ENCODE data around the gene SYTL2.
"Not testable (repeated sequence)": the region's sequence is repeated elsewhere in the genome, so short reads cannot be mapped to it uniquely, and the experiment has no call there.

Gene SYTL2

DNA sequence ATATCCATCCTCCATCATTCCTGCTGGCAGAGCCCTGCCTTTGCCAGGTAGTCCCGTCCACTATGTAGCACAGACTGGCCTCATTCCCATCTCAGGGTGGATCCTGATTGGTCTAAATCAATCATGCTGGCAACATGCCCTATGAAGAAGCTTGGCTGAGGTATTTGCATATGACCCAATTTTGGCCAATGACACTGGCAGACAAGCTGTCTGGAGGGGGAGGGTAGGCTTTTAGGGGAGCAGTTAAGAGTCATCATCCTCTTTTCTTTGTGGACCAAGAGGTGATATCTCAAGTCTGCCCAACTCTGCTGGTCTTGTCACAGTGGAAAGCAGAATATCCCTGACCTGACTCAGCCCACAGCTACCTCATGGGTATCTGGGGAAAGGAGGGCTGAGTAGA is 130.0 kb downstream of the SYTL2 start:
- no peaks in the 10 kb centered on the region for H3K9me3 ChIP-seq (ENCODE audit: control extremely low read depth in 1 of 5, control insufficient read depth in 4 of 5, insufficient read depth in 2 of 5, low read depth in 1 of 5, low read length in 4 of 5)
- WGBS (ENCODE audit: insufficient coverage) = 91% methylated on average over 1 of the region's 1 CpG
- CTCF ChIA-PET = interaction anchor here (2.9 to 5.7 kb wide), 2 partner anchors 10 to 15 kb away, joined by 11 to 27 read pairs; no protein-coding TSS in a partner anchor
- H3K27me3 ChIP-seq (replicated peaks in 2 of 5; ENCODE audit: control insufficient read depth in 4 of 5, insufficient read depth in 5 of 5, low read length in 4 of 5) = no peaks in the 10 kb centered on the region
- peak in 2 of 3 donors; percentile 13 to 21 for DNase-seq
- no peak overlapping the region for H3K27ac ChIP-seq (ENCODE audit: insufficient read depth in 1 of 2, low read depth in 1 of 2, low read length in 2 of 2, poor library complexity in 1 of 2, severe bottlenecking in 2 of 2)
- H3K4me3 ChIP-seq (ENCODE audit: control insufficient read depth in 1 of 7, extremely low read depth in 1 of 7, insufficient read depth in 4 of 7, low read depth in 2 of 7, low read length in 6 of 7) = no peak overlapping the region
- H3K4me1 ChIP-seq (ENCODE audit: control extremely low read depth in 1 of 4, control insufficient read depth in 4 of 4, insufficient read depth in 4 of 4, low read length in 3 of 4) = peaks cover 0 to 6% (median 4%) of the 10 kb centered on the region in 4 experiments
- H3K36me3 ChIP-seq (ENCODE audit: control insufficient read depth in 4 of 4, insufficient read depth in 4 of 4, low read length in 3 of 4) = peaks cover 0 to 3% (median 0%) of the 10 kb centered on the region in 4 experiments
- POLR2A ChIA-PET = interaction anchor here (0.6 to 1.2 kb wide), 2 partner anchors 11 to 16 kb away, joined by 3 read pairs; partner anchors contain the start of gene CREBZF

DNA sequence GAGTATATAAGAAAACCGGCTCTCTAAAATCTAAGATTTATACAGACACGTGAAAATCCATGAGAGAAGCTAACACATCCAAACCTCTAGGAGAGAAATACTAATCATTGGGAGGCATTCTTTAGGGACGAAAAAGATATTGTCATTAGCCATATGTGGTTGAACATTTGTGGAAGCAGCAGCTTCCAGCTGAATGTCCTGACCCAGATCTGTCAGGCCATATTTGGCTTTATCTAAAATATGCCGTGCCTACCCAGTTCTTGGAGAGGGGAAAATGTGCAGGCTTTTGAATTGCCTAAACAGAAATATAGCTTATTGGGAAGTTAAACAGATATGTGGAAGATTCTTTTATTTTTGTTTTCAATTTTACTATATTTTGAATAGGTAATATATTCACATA is 131.4 kb downstream of the SYTL2 start:
- Histone ChIP-seq H3K4me3 (ENCODE audit: control insufficient read depth in 1 of 7, extremely low read depth in 1 of 7, insufficient read depth in 4 of 7, low read depth in 2 of 7, low read length in 6 of 7) (no peak overlapping the region), H3K27me3 (replicated peaks in 2 of 5; ENCODE audit: control insufficient read depth in 4 of 5, insufficient read depth in 5 of 5, low read length in 4 of 5) (no peaks in the 10 kb centered on the region), H3K27ac (ENCODE audit: insufficient read depth in 1 of 2, low read depth in 1 of 2, low read length in 2 of 2, poor library complexity in 1 of 2, severe bottlenecking in 2 of 2) (no peak overlapping the region), H3K9me3 (ENCODE audit: control extremely low read depth in 1 of 5, control insufficient read depth in 4 of 5, insufficient read depth in 2 of 5, low read depth in 1 of 5, low read length in 4 of 5) (peaks cover 0 to 2% (median 0%) of the 10 kb centered on the region in 5 experiments), H3K4me1 (ENCODE audit: control extremely low read depth in 1 of 4, control insufficient read depth in 4 of 4, insufficient read depth in 4 of 4, low read length in 3 of 4) (peaks cover 0 to 6% (median 4%) of the 10 kb centered on the region in 4 experiments), H3K36me3 (ENCODE audit: control insufficient read depth in 4 of 4, insufficient read depth in 4 of 4, low read length in 3 of 4) (peaks cover 0 to 3% (median 0%) of the 10 kb centered on the region in 4 experiments)
- ChIA-PET CTCF (interaction anchor here (1.0 to 5.7 kb wide), 5 partner anchors 11 to 27 kb away, joined by 3 to 27 read pairs (median 10); no protein-coding TSS in a partner anchor), POLR2A (interaction anchor here (1.2 kb wide), 1 partner anchor 15 kb away, joined by 3 read pairs; the partner anchor contains the start of gene CREBZF)
- 100% methylated on average over 4 of the region's 4 CpGs for WGBS (ENCODE audit: insufficient coverage)
- DNase-seq = no peak

DNA sequence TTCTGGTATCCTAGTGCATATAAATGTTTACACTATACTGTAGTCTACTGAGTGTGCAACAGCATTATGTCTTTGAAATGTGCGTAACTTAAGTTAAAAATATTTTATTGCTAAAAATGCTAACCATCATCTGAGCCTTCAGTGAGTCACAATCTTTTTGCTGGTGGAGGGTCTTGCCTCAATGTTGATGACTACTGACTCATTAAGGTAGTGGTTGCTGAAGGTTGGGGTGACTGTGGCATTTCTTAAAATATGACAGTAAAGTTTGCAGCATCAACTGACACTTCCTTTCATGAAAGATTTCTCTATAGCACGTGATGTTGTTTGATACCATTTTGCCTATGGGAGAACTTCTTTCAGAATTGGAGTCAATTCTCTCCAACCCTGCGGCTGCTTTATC is 137.5 kb downstream of the SYTL2 start:
- DNase-seq = no peak
- H3K36me3 ChIP-seq (ENCODE audit: control insufficient read depth in 4 of 4, insufficient read depth in 4 of 4, low read length in 3 of 4) = no peaks in the 10 kb centered on the region
- ChIA-PET POLR2A (no interaction called here), CTCF (interaction anchor here (2.1 kb wide), 1 partner anchor 12 kb away, joined by 7 read pairs; the partner anchor contains the start of gene CCDC89)
- no peak overlapping the region for H3K27ac ChIP-seq (ENCODE audit: insufficient read depth in 1 of 2, low read depth in 1 of 2, low read length in 2 of 2, poor library complexity in 1 of 2, severe bottlenecking in 2 of 2)
- H3K9me3 ChIP-seq (ENCODE audit: control extremely low read depth in 1 of 5, control insufficient read depth in 4 of 5, insufficient read depth in 2 of 5, low read depth in 1 of 5, low read length in 4 of 5) = peaks cover 0 to 11% (median 4%) of the 10 kb centered on the region in 5 experiments
- H3K27me3 ChIP-seq (replicated peaks in 2 of 5; ENCODE audit: control insufficient read depth in 4 of 5, insufficient read depth in 5 of 5, low read length in 4 of 5) = no peaks in the 10 kb centered on the region
- 100% methylated on average over 2 of the region's 3 CpGs for WGBS (ENCODE audit: insufficient coverage)
- H3K4me1 ChIP-seq (ENCODE audit: control extremely low read depth in 1 of 4, control insufficient read depth in 4 of 4, insufficient read depth in 4 of 4, low read length in 3 of 4) = no peaks in the 10 kb centered on the region
- no peak overlapping the region for H3K4me3 ChIP-seq (ENCODE audit: control insufficient read depth in 1 of 7, extremely low read depth in 1 of 7, insufficient read depth in 4 of 7, low read depth in 2 of 7, low read length in 6 of 7)

DNA sequence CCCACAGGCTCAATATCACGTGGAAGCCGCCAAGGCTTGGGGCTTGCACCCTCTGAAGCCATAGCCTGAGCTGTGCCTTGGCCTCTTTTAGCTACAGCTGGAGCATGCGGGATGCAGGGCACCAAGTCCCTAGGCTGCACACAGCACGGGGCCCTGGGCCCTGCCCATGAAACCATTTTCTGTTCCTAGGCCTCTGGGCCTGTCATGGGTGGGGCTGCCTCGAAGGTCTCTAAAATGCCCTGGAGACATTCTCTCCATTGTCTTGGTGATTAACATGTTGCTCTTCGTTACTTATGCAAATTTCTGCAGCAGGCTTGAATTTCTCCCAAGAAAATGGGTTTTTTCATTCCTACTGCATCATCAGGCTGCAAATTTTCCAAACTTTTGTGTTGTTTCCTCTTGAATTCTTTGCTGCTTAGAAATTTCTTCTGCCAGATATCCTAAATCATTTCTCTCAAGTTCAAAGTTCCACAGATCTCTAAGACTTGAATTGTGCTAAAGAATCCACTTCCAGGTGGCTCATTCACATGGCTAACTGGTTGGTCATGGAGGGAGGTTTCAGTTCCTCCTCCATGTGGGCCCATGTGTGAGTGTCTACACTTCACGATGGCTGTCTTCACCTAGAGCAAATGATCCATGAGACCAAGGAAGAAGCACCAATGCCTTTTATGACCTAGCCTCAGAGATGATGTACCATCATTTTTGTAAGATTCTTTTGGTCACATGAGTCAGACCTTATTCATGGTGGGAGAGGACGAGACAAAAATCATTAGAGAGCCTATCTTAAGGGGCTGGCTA is 138.6 kb downstream of the SYTL2 start:
- peaks cover 0 to 11% (median 4%) of the 10 kb centered on the region in 5 experiments for H3K9me3 ChIP-seq (ENCODE audit: control extremely low read depth in 1 of 5, control insufficient read depth in 4 of 5, insufficient read depth in 2 of 5, low read depth in 1 of 5, low read length in 4 of 5)
- WGBS (ENCODE audit: insufficient coverage) = 95% methylated on average over 7 of the region's 8 CpGs
- CTCF ChIA-PET = no interaction called here
- H3K4me3 ChIP-seq (ENCODE audit: control insufficient read depth in 1 of 7, extremely low read depth in 1 of 7, insufficient read depth in 4 of 7, low read depth in 2 of 7, low read length in 6 of 7) = no peak overlapping the region
- no peaks in the 10 kb centered on the region for H3K36me3 ChIP-seq (ENCODE audit: control insufficient read depth in 4 of 4, insufficient read depth in 4 of 4, low read length in 3 of 4)
- POLR2A ChIA-PET = interaction anchor here (0.6 kb wide), 2 partner anchors 961 to 1116 kb away, joined by 3 read pairs; no protein-coding TSS in a partner anchor
- H3K4me1 ChIP-seq (ENCODE audit: control extremely low read depth in 1 of 4, control insufficient read depth in 4 of 4, insufficient read depth in 4 of 4, low read length in 3 of 4) = no peaks in the 10 kb centered on the region
- no peak for DNase-seq
- H3K27me3 ChIP-seq (replicated peaks in 2 of 5; ENCODE audit: control insufficient read depth in 4 of 5, insufficient read depth in 5 of 5, low read length in 4 of 5) = no peaks in the 10 kb centered on the region
- H3K27ac ChIP-seq (ENCODE audit: insufficient read depth in 1 of 2, low read depth in 1 of 2, low read length in 2 of 2, poor library complexity in 1 of 2, severe bottlenecking in 2 of 2) = no peak overlapping the region

DNA sequence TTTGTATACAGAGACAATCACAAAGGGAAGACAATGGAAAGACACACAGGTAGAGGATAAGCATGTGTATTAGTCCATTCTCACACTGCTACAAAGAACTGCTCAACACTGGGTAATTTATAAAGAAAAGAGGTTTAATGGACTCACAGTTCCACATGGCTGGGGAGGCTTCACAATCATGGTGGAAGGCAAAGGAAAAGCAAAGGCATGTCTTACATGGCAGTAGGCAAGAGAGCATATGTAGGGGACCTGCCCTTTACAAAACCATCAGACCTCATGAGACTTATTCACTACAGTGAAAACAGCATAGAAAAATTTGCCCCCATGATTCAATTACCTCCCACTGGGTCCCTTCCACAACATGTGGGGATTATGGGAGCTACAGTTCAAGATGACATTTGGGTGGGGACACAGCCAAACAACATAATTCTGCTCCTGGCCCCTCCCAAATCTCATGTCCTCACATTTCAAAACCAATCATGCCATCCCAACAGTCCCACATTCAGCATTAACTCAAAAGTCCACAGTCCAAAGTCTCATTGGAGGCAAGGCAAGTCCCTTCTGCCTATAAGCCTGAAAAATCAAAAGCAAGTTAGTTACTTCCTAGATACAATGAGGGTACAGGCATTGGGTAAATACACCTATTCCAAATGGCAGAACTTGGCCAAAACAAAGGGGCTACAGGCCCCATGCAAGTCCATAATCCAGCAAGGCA is 139.8 kb downstream of the SYTL2 start:
- H3K27ac ChIP-seq (ENCODE audit: insufficient read depth in 1 of 2, low read depth in 1 of 2, low read length in 2 of 2, poor library complexity in 1 of 2, severe bottlenecking in 2 of 2); H3K4me1 ChIP-seq (ENCODE audit: control extremely low read depth in 1 of 4, control insufficient read depth in 4 of 4, insufficient read depth in 4 of 4, low read length in 3 of 4); DNase-seq; H3K27me3 ChIP-seq (replicated peaks in 2 of 5; ENCODE audit: control insufficient read depth in 4 of 5, insufficient read depth in 5 of 5, low read length in 4 of 5); POLR2A ChIA-PET; CTCF ChIA-PET; H3K4me3 ChIP-seq (ENCODE audit: control insufficient read depth in 1 of 7, extremely low read depth in 1 of 7, insufficient read depth in 4 of 7, low read depth in 2 of 7, low read length in 6 of 7); H3K36me3 ChIP-seq (ENCODE audit: control insufficient read depth in 4 of 4, insufficient read depth in 4 of 4, low read length in 3 of 4): not testable (repeated sequence)
- H3K9me3 ChIP-seq (ENCODE audit: control extremely low read depth in 1 of 5, control insufficient read depth in 4 of 5, insufficient read depth in 2 of 5, low read depth in 1 of 5, low read length in 4 of 5) = peaks cover 0 to 11% (median 4%) of the 10 kb centered on the region in 5 experiments

DNA sequence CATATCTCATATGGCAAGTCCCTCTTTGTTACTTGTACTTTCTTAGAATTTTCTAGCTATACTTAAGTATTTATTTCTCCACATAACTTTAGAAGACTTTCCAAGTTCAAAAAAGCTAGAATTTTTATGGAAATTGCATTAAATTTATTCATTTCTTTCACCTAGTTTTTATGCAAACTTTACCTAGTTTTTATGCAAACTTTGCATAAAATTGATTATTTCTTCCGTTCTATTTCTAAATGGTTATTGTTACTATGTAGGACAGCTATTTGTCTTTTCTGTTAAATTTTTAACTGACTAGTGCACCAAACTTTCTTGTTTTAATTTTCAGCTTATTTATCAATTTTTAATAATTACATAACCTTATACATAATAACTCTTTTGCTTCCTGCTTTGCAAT is 142.8 kb downstream of the SYTL2 start:
- WGBS (ENCODE audit: insufficient coverage) = no CpG with 5 or more reads among the region's 1 CpG
- Histone ChIP-seq H3K27me3 (replicated peaks in 2 of 5; ENCODE audit: control insufficient read depth in 4 of 5, insufficient read depth in 5 of 5, low read length in 4 of 5) (no peaks in the 10 kb centered on the region), H3K36me3 (ENCODE audit: control insufficient read depth in 4 of 4, insufficient read depth in 4 of 4, low read length in 3 of 4) (peaks cover 0 to under 1% (median 0%) of the 10 kb centered on the region in 4 experiments), H3K27ac (ENCODE audit: insufficient read depth in 1 of 2, low read depth in 1 of 2, low read length in 2 of 2, poor library complexity in 1 of 2, severe bottlenecking in 2 of 2) (no peak overlapping the region), H3K4me1 (ENCODE audit: control extremely low read depth in 1 of 4, control insufficient read depth in 4 of 4, insufficient read depth in 4 of 4, low read length in 3 of 4) (peaks cover 5 to 11% (median 9%) of the 10 kb centered on the region in 4 experiments), H3K4me3 (ENCODE audit: control insufficient read depth in 1 of 7, extremely low read depth in 1 of 7, insufficient read depth in 4 of 7, low read depth in 2 of 7, low read length in 6 of 7) (no peak overlapping the region), H3K9me3 (ENCODE audit: control extremely low read depth in 1 of 5, control insufficient read depth in 4 of 5, insufficient read depth in 2 of 5, low read depth in 1 of 5, low read length in 4 of 5) (peaks cover 0 to 2% (median 0%) of the 10 kb centered on the region in 5 experiments)
- no peak for DNase-seq
- POLR2A ChIA-PET = no interaction called here
- CTCF ChIA-PET = interaction anchor here (1.3 to 2.0 kb wide), 2 partner anchors 11 to 19 kb away, joined by 4 to 10 read pairs; no protein-coding TSS in a partner anchor

Data from common myeloid progenitor, CD34-positive (primary cell).